NT2/D1 (cell line): Measurements from ENCODE around the gene MIER2.

Experiments used
- YY1 ChIP-seq: IDR thresholded peaks from 2 replicates; pipeline ENCODE4 v1.6.1; 2011; ENCODE audit not compliant: insufficient read length, insufficient read depth
- ZNF274 ChIP-seq: IDR thresholded peaks from 2 replicates; pipeline ENCODE4 v1.6.1; 2011; ENCODE audit warnings: mild to moderate bottlenecking, low read depth, low read length

GRCh38 chr19:372306-372890 is 27.8 kb upstream of the MIER2 start:
- no peak for TF ChIP-seq YY1
- TF ChIP-seq ZNF274 = no peak
